HG03060 (cell line): Measurements from ENCODE around the gene SH3PXD2A.
"Not testable (repeated sequence)": the region's sequence is repeated elsewhere in the genome, so short reads cannot be mapped to it uniquely, and the experiment has no call there.

Source experiments
- ATAC-seq: cut with Tn5 transposase; IDR thresholded peaks from one replicate; pipeline ENCODE4 v1.9.1; 2021; ENCODE audit warnings: low read depth, moderate number of reproducible peaks; ENCODE audit not compliant: unreplicated experiment

SH3PXD2A gene

GRCh38 chr10:103638948-103639347 is 216.4 kb downstream of the SH3PXD2A start:
- no peak for ATAC-seq

GRCh38 chr10:103637927-103638557 is 217.3 kb downstream of the SH3PXD2A start:
- ATAC-seq, result no peak

- no peak for ATAC-seq
Measured at GRCh38 chr10:103637011-103637410, 218.4 kb downstream of the SH3PXD2A start.

- ATAC-seq, result no peak
Measured at GRCh38 chr10:103636492-103636891, 218.9 kb downstream of the SH3PXD2A start.

GRCh38 chr10:103635580-103635979 is 219.8 kb downstream of the SH3PXD2A start:
- no peak for ATAC-seq

- no peak for ATAC-seq
Measured at GRCh38 chr10:103633846-103634245, 221.5 kb downstream of the SH3PXD2A start.

- ATAC-seq, result not testable (repeated sequence)
Measured at GRCh38 chr10:103632871-103633270, 222.5 kb downstream of the SH3PXD2A start.

- no peak for ATAC-seq
Measured at GRCh38 chr10:103632247-103632642, 223.1 kb downstream of the SH3PXD2A start.

GRCh38 chr10:103630156-103630555 is 225.2 kb downstream of the SH3PXD2A start:
- no peak for ATAC-seq

- no peak for ATAC-seq
Measured at GRCh38 chr10:103629581-103629980, 225.8 kb downstream of the SH3PXD2A start.

GRCh38 chr10:103627893-103628292 is 227.5 kb downstream of the SH3PXD2A start:
- no peak for ATAC-seq

- no peak for ATAC-seq
Measured at GRCh38 chr10:103627111-103627892, 228.1 kb downstream of the SH3PXD2A start.

GRCh38 chr10:103626178-103626577 is 229.2 kb downstream of the SH3PXD2A start:
- no peak for ATAC-seq

- no peak for ATAC-seq
Measured at GRCh38 chr10:103622935-103623574, 232.3 kb downstream of the SH3PXD2A start.

GRCh38 chr10:103622286-103622685 is 233.1 kb downstream of the SH3PXD2A start:
- ATAC-seq, result no peak

GRCh38 chr10:103621783-103622125 is 233.6 kb downstream of the SH3PXD2A start:
- no peak for ATAC-seq

GRCh38 chr10:103620891-103621782 is 234.2 kb downstream of the SH3PXD2A start:
- no peak for ATAC-seq

GRCh38 chr10:103620352-103620740 is 235.0 kb downstream of the SH3PXD2A start:
- ATAC-seq, result no peak

- ATAC-seq, result no peak
Measured at GRCh38 chr10:103619424-103620351, 235.7 kb downstream of the SH3PXD2A start.
